Vagina (tissue), 2 donors: ENCODE data around the gene FAM186B. TPM values are rescaled to one million over a fixed set of nuclear protein-coding genes. Genes with fewer than 3 reads are reported as not detected.

Source experiments
- DNase-seq, 2 donors: peaks; one replicate each; pipeline ENCODE4 v3.0.0-alpha.2; 2017; ENCODE audit errors: extremely low spot score in 2 of 2
- H3K27ac ChIP-seq: fragments of 200-600 bp; sonication (generic); one replicate; pipeline ENCODE4 v1.5.1; 2019
- H3K27me3 ChIP-seq: fragments of 200-600 bp; sonication (generic); one replicate; pipeline ENCODE4 v1.5.1; 2019
- H3K36me3 ChIP-seq, 2 donors: fragments of 200-600 bp; sonication (generic); one replicate each; pipeline ENCODE4 v1.5.1; 2017 to 2019
- H3K4me1 ChIP-seq: fragments of 200-600 bp; sonication (generic); one replicate; pipeline ENCODE4 v1.5.1; 2019
- H3K4me3 ChIP-seq, 2 donors: fragments of 200-600 bp; sonication (generic); 1 replicate in 1 of 2; 2 replicates in 1 of 2; pipeline ENCODE4 v1.5.1; 2016 to 2019
- H3K9me3 ChIP-seq: fragments of 200-600 bp; sonication (generic); one replicate; pipeline ENCODE4 v1.5.1; 2019
- CTCF ChIP-seq, 3 experiments: fragments of 450-650 bp in 2 of 3; fragments of 200-600 bp in 1 of 3; sonication (generic) in 1 of 3; IDR thresholded peaks; one replicate each; pipeline ENCODE4 v1.5.1; 2017 to 2019; ENCODE audit warnings: antibody characterized with exemption in 3 of 3, mild to moderate bottlenecking in 2 of 3, moderate library complexity in 2 of 3
- POLR2A ChIP-seq, 2 donors: fragments of 450-650 bp; IDR thresholded peaks; one replicate each; pipeline ENCODE4 v1.6.1; 2017; ENCODE audit warnings: antibody characterized with exemption in 2 of 2, mild to moderate bottlenecking in 2 of 2, moderate library complexity in 2 of 2
- POLR2AphosphoS5 ChIP-seq, 2 donors: sonication (generic); formaldehyde crosslinking; IDR thresholded peaks; one replicate each; pipeline ENCODE4 v1.9.0; 2017; ENCODE audit warnings: antibody characterized with exemption in 2 of 2, mild to moderate bottlenecking in 2 of 2, low read depth in 1 of 2; ENCODE audit not compliant: insufficient read depth in 1 of 2
- intact Hi-C: fragments of 100-400 bp; cut with DNase I; formaldehyde crosslinking; loops from one replicate; pipeline ENCODE4 v1.15.1; 2023
- total RNA-seq: library from RNA; depleted of rRNA; stranded (reverse); fragments of >200 nt; gene quantifications from one replicate; pipeline ENCODE4 v1.2.3, GENCODE V29; 2016

Gene FAM186B
- total RNA-seq, 1 donor from 2014 or later: not detected

GRCh38 chr12:49568442-49569162, 36.8 kb downstream of the FAM186B start:
- peaks cover 0 to 21% of the 10 kb centered on the region in 2 donors for H3K36me3 ChIP-seq
- no peaks in the 10 kb centered on the region for H3K27me3 ChIP-seq
- intact Hi-C loops: loop anchor here (5.0 kb wide), 1 partner anchor 54 kb away; the partner anchor contains the start of gene PRPF40B
- H3K27ac ChIP-seq: peak overlapping the region; percentile 90
- H3K4me3 ChIP-seq: peak overlapping the region; percentile 72 to 91
- no peaks in the 10 kb centered on the region for H3K9me3 ChIP-seq
- no peak for DNase-seq
- no peak for TF ChIP-seq CTCF (IDR thresholded peaks at IDR 0.05)
- no peak for TF ChIP-seq POLR2AphosphoS5 (IDR thresholded peaks at IDR 0.05; ENCODE audit: insufficient read depth in 1 of 2, low read depth in 1 of 2)
- no peak for TF ChIP-seq POLR2A (IDR thresholded peaks at IDR 0.05)
- peaks cover 40% of the 10 kb centered on the region for H3K4me1 ChIP-seq

- TF ChIP-seq POLR2AphosphoS5 (IDR thresholded peaks at IDR 0.05; ENCODE audit: insufficient read depth in 1 of 2, low read depth in 1 of 2) (peak; percentile 90 to 98), CTCF (IDR thresholded peaks at IDR 0.05) (peak in 1 of 3 experiments; percentile 37), POLR2A (IDR thresholded peaks at IDR 0.05) (peak in 1 of 2 donors; percentile 39)
- intact Hi-C loops: loop anchor here (5.0 kb wide), 1 partner anchor 54 kb away; the partner anchor contains the start of gene PRPF40B
- peaks cover 40% of the 10 kb centered on the region for H3K4me1 ChIP-seq
- H3K4me3 ChIP-seq: peak within 1 kb of the TSS; percentile 72 to 91
- H3K36me3 ChIP-seq: peaks cover 0 to 29% of the 10 kb centered on the region in 2 donors
- DNase-seq: no peak
- H3K9me3 ChIP-seq: no peaks in the 10 kb centered on the region
- H3K27me3 ChIP-seq: no peaks in the 10 kb centered on the region
- peak within 1 kb of the TSS; percentile 90 for H3K27ac ChIP-seq
Measured at GRCh38 chr12:49567611-49568441, 37.6 kb downstream of the FAM186B start, which contains the start of gene MCRS1. MCRS1 (minus strand) TSS chr12:49568142; CDS start chr12:49566731, 1,411 bp downstream.

GRCh38 chr12:49567302-49567610, 38.2 kb downstream of the FAM186B start:
- intact Hi-C loops: loop anchor here (5.0 kb wide), 1 partner anchor 55 kb away; the partner anchor contains the start of gene PRPF40B
- peaks cover 0 to 33% of the 10 kb centered on the region in 2 donors for H3K36me3 ChIP-seq
- peak overlapping the region; percentile 90 for H3K27ac ChIP-seq

GRCh38 chr12:49566361-49566760, 39.1 kb downstream of the FAM186B start:
- H3K4me3 ChIP-seq: no peak overlapping the region
- H3K27me3 ChIP-seq: no peaks in the 10 kb centered on the region
- intact Hi-C loops: loop anchor here (5.0 kb wide), 1 partner anchor 56 kb away; the partner anchor contains the start of gene PRPF40B
- H3K27ac ChIP-seq: no peak overlapping the region
- H3K36me3 ChIP-seq: peaks cover 0 to 42% of the 10 kb centered on the region in 2 donors
- DNase-seq: no peak
- H3K4me1 ChIP-seq: peaks cover 40% of the 10 kb centered on the region
- H3K9me3 ChIP-seq: no peaks in the 10 kb centered on the region
- TF ChIP-seq POLR2A (IDR thresholded peaks at IDR 0.05): no peak
- no peak for TF ChIP-seq POLR2AphosphoS5 (IDR thresholded peaks at IDR 0.05; ENCODE audit: insufficient read depth in 1 of 2, low read depth in 1 of 2)
- no peak for TF ChIP-seq CTCF (IDR thresholded peaks at IDR 0.05)

More at GRCh38 chr12:49567302-49567610, 38.2 kb downstream of the FAM186B start:
- no peak for DNase-seq
- Histone ChIP-seq H3K4me1 (peaks cover 40% of the 10 kb centered on the region), H3K4me3 (peak overlapping the region; percentile 72 to 91), H3K27me3 (no peaks in the 10 kb centered on the region), H3K9me3 (no peaks in the 10 kb centered on the region)
- TF ChIP-seq POLR2A (IDR thresholded peaks at IDR 0.05) (no peak), POLR2AphosphoS5 (IDR thresholded peaks at IDR 0.05; ENCODE audit: insufficient read depth in 1 of 2, low read depth in 1 of 2) (no peak), CTCF (IDR thresholded peaks at IDR 0.05) (no peak)
